HepG2 (cell line): ENCODE measurements around the gene EIF3L. TPM values are rescaled to one million over a fixed set of nuclear protein-coding genes. Genes with fewer than 3 reads are reported as not detected.

Source experiments
- CENPBD1 ChIP-seq: sonication (generic); formaldehyde crosslinking; IDR thresholded peaks from 2 replicates; pipeline ENCODE4 v1.8.0; 2022; ENCODE audit warnings: missing genetic modification reagents, low read depth, mild to moderate bottlenecking, borderline replicate concordance
- DMTF1 ChIP-seq: sonication (generic); formaldehyde crosslinking; IDR thresholded peaks from 2 replicates; pipeline ENCODE4 v1.4.0; 2020; ENCODE audit warnings: mild to moderate bottlenecking, missing genetic modification reagents
- EEA1 ChIP-seq: sonication (generic); formaldehyde crosslinking; IDR thresholded peaks from 2 replicates; pipeline ENCODE4 v1.5.1; 2020; ENCODE audit warnings: mild to moderate bottlenecking, missing genetic modification reagents, borderline replicate concordance
- IRF9 ChIP-seq: sonication (generic); formaldehyde crosslinking; IDR thresholded peaks from 2 replicates; pipeline ENCODE4 v1.8.0; 2022; ENCODE audit warnings: missing genetic modification reagents, mild to moderate bottlenecking, borderline replicate concordance
- IRX3 ChIP-seq: sonication (generic); formaldehyde crosslinking; IDR thresholded peaks from 2 replicates; pipeline ENCODE4 v1.8.1; 2023; ENCODE audit warnings: mild to moderate bottlenecking, low read depth, missing genetic modification reagents, borderline replicate concordance
- MNT ChIP-seq: fragments of 450-650 bp; IDR thresholded peaks from 2 replicates; pipeline ENCODE4 v1.6.1; 2016
- PHF21A ChIP-seq: sonication (generic); formaldehyde crosslinking; IDR thresholded peaks from 2 replicates; pipeline ENCODE4 v1.5.0; 2020; ENCODE audit warnings: mild to moderate bottlenecking, missing genetic modification reagents
- PTBP1 ChIP-seq: fragments of 200-400 bp; formaldehyde crosslinking; IDR thresholded peaks from 2 replicates; pipeline ENCODE4 v1.6.1; 2018; ENCODE audit warnings: low read length, low read depth; ENCODE audit not compliant: poor library complexity, severe bottlenecking
- REST ChIP-seq, 2 experiments: IDR thresholded peaks; 2 replicates each; pipeline ENCODE4 v1.6.1; 2011 to 2012; ENCODE audit warnings: low read length in 2 of 2, borderline replicate concordance in 1 of 2, low read depth in 1 of 2, mild to moderate bottlenecking in 1 of 2, moderate library complexity in 1 of 2
- SMAD1 ChIP-seq: sonication (generic); formaldehyde crosslinking; IDR thresholded peaks from 2 replicates; pipeline ENCODE4 v1.4.0; 2020; ENCODE audit warnings: missing genetic modification reagents, low read depth, mild to moderate bottlenecking, borderline replicate concordance
- TOPORS ChIP-seq: sonication (generic); formaldehyde crosslinking; IDR thresholded peaks from 2 replicates; pipeline ENCODE4 v1.8.0; 2023; ENCODE audit warnings: mild to moderate bottlenecking, missing genetic modification reagents
- ZBTB21 ChIP-seq: sonication (generic); formaldehyde crosslinking; IDR thresholded peaks from 2 replicates; pipeline ENCODE4 v1.4.0; 2020; ENCODE audit warnings: missing genetic modification reagents
- ZC3H13 ChIP-seq: sonication (generic); formaldehyde crosslinking; IDR thresholded peaks from 2 replicates; pipeline ENCODE4 v1.8.1; 2023; ENCODE audit warnings: mild to moderate bottlenecking, missing genetic modification reagents, moderate library complexity
- ZMYM4 ChIP-seq: sonication (generic); formaldehyde crosslinking; IDR thresholded peaks from 2 replicates; pipeline ENCODE4 v1.8.1; 2023; ENCODE audit warnings: mild to moderate bottlenecking, missing genetic modification reagents
- ZNF570 ChIP-seq: sonication (generic); formaldehyde crosslinking; IDR thresholded peaks from 2 replicates; pipeline ENCODE4 v1.4.0; 2020; ENCODE audit warnings: mild to moderate bottlenecking, missing genetic modification reagents, borderline replicate concordance
- ZNF710 ChIP-seq: sonication (generic); formaldehyde crosslinking; IDR thresholded peaks from 2 replicates; pipeline ENCODE4 v1.5.0; 2020; ENCODE audit warnings: mild to moderate bottlenecking, missing genetic modification reagents, borderline replicate concordance
- polyA plus RNA-seq, 8 experiments: library from polyadenylated mRNA; depleted of rRNA in 3 of 8; stranded (reverse) in 7 of 8; unstranded in 1 of 8; fragments of >200 nt; fragmentation: Illumina TruSeq in 4 of 8; extraction: Trizol in 4 of 8; gene quantifications; 2 replicates each; pipeline versions ENCODE4 v1.2.1 to v1.2.3, GENCODE V29; 2011 to 2016; ENCODE audit warnings: low read depth in 4 of 8, missing spikeins in 1 of 8, mixed read lengths in 1 of 8; ENCODE audit not compliant: insufficient read depth in 1 of 8
- total RNA-seq, 5 experiments: library from RNA; depleted of rRNA; stranded (reverse); fragments of >200 nt; fragmentation: Illumina TruSeq; extraction: Trizol; gene quantifications; 2 replicates each; pipeline ENCODE4 v1.2.3, GENCODE V29; 2016; ENCODE audit warnings: low read depth in 1 of 5

The EIF3L gene
- total and polyA plus RNA-seq, 2 of the 13 experiments (the other 11 are each of a cell fraction or from before 2014, with no cell fraction given), result 514 to 793 TPM

- TF ChIP-seq IRF9 (CRISPR knock-in tag), result peak; percentile 41; the same call in 1 of the 2 replicates
- no peak for TF ChIP-seq PHF21A (CRISPR knock-in tag)
- no peak for TF ChIP-seq REST (IDR thresholded peaks at IDR 0.05; ENCODE audit: borderline replicate concordance in 1 of 2, low read depth in 1 of 2, low read length in 2 of 2)
- TF ChIP-seq MNT, result no peak
- no peak for TF ChIP-seq IRX3 (CRISPR knock-in tag)
- no peak for TF ChIP-seq CENPBD1 (CRISPR knock-in tag)
- no peak for TF ChIP-seq EEA1 (CRISPR knock-in tag)
- no peak for TF ChIP-seq ZBTB21
- no peak for TF ChIP-seq TOPORS (CRISPR knock-in tag)
- no peak for TF ChIP-seq ZNF710 (CRISPR knock-in tag)
- no peak for TF ChIP-seq PTBP1
- TF ChIP-seq DMTF1 (CRISPR knock-in tag), result no peak
- TF ChIP-seq ZMYM4 (CRISPR knock-in tag), result peak; percentile 28
- TF ChIP-seq SMAD1, result no peak
- no peak for TF ChIP-seq ZNF570 (CRISPR knock-in tag)
- TF ChIP-seq ZC3H13 (CRISPR knock-in tag), result no peak
Observed at GRCh38 chr22:37802310-37803194, 46.7 kb upstream of the EIF3L start (continued).
